GM12891 (cell line): ENCODE results near the gene SORCS2.

Experiments
- POLR2A ChIP-seq: IDR thresholded peaks from 2 replicates; pipeline ENCODE4 v1.6.1; 2011; ENCODE audit warnings: low read depth, low read length, control low read depth
- POLR2AphosphoS5 ChIP-seq: IDR thresholded peaks from 2 replicates; pipeline ENCODE4 v1.6.1; 2011; ENCODE audit warnings: low read depth, low read length, control low read depth
- POU2F2 ChIP-seq: IDR thresholded peaks from 2 replicates; pipeline ENCODE4 v1.6.1; 2011; ENCODE audit warnings: low read depth, mild to moderate bottlenecking, control low read depth, low read length, moderate library complexity
- SPI1 ChIP-seq: IDR thresholded peaks from 2 replicates; pipeline ENCODE4 v1.6.1; 2011; ENCODE audit warnings: low read depth, low read length, control low read depth
- TAF1 ChIP-seq: IDR thresholded peaks from 2 replicates; pipeline ENCODE4 v1.6.1; 2011; ENCODE audit warnings: low read depth, low read length, control low read depth

- TF ChIP-seq POLR2A = no peak
- TF ChIP-seq POLR2AphosphoS5 = no peak
- TF ChIP-seq TAF1 = no peak
- no peak for TF ChIP-seq POU2F2
- TF ChIP-seq SPI1 = peak; percentile 90
Measured at GRCh38 chr4:7744142-7744804, 551.9 kb downstream of the SORCS2 start.
